Upper lobe of left lung (tissue), 4 donors: ENCODE data around the gene NOM1.

ENCODE experiments used
- EP300 ChIP-seq, 4 donors: sonication (generic); formaldehyde crosslinking; IDR thresholded peaks; one replicate each; pipeline ENCODE4 v1.5.1; 2017; ENCODE audit warnings: antibody characterized with exemption in 4 of 4, control low read depth in 2 of 4
- POLR2A ChIP-seq, 4 donors: fragments of 450-650 bp; IDR thresholded peaks; one replicate each; pipeline ENCODE4 v1.5.1; 2016 to 2017; ENCODE audit warnings: antibody characterized with exemption in 4 of 4, mild to moderate bottlenecking in 2 of 4
- POLR2AphosphoS5 ChIP-seq, 2 donors: sonication (generic); formaldehyde crosslinking; IDR thresholded peaks; one replicate each; pipeline ENCODE4 v1.5.1; 2017; ENCODE audit warnings: antibody characterized with exemption in 2 of 2
- TF ChIP-seq, protein P1 (sequence below), 6 experiments: fragments of 450-650 bp in 4 of 6; fragments of 200-600 bp in 2 of 6; sonication (generic) in 2 of 6; IDR thresholded peaks; one replicate each; pipeline ENCODE4 v1.5.1; 2016 to 2019; ENCODE audit warnings: antibody characterized with exemption in 6 of 6

DNA sequence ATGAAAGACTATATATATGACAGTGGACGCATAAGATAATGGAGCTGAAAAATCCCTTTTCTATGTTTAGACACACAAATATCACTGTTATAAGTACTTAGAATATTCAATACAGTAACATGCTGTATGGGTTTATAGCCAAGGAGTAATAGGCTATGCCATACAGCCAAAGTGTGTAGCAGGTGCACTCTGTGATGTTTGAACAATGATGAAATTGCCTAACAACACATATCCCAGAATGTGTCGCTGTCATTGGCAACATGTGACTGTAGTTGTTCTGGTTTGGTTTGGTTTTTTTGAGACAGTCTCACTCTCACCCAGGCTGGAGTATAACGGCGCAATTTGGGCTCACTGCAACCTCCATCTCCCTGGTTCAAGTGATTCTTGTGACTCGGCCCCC, 26.1 kb downstream of the NOM1 start:
- TF ChIP-seq, protein P1, sequence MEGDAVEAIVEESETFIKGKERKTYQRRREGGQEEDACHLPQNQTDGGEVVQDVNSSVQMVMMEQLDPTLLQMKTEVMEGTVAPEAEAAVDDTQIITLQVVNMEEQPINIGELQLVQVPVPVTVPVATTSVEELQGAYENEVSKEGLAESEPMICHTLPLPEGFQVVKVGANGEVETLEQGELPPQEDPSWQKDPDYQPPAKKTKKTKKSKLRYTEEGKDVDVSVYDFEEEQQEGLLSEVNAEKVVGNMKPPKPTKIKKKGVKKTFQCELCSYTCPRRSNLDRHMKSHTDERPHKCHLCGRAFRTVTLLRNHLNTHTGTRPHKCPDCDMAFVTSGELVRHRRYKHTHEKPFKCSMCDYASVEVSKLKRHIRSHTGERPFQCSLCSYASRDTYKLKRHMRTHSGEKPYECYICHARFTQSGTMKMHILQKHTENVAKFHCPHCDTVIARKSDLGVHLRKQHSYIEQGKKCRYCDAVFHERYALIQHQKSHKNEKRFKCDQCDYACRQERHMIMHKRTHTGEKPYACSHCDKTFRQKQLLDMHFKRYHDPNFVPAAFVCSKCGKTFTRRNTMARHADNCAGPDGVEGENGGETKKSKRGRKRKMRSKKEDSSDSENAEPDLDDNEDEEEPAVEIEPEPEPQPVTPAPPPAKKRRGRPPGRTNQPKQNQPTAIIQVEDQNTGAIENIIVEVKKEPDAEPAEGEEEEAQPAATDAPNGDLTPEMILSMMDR (IDR thresholded peaks at IDR 0.05): no peak
- TF ChIP-seq POLR2A (IDR thresholded peaks at IDR 0.05): no peak
- no peak for TF ChIP-seq POLR2AphosphoS5 (IDR thresholded peaks at IDR 0.05)
- no peak for TF ChIP-seq EP300 (IDR thresholded peaks at IDR 0.05)
